GM10266 (cell line): ENCODE results near the gene NCAPG2.

Source experiments
- DNase-seq: peaks from one replicate; pipeline ENCODE4 v3.0.0; 2012; ENCODE audit errors: extremely low spot score
- CTCF ChIP-seq: IDR thresholded peaks from 2 replicates; pipeline ENCODE4 v1.5.1; 2012; ENCODE audit warnings: mild to moderate bottlenecking, low read depth; ENCODE audit not compliant: control insufficient read depth, insufficient read depth; ENCODE audit errors: missing control alignments

The NCAPG2 gene

GRCh38 chr7:158728911-158729645 lies 24.5 kb upstream of the NCAPG2 start:
- no peak for DNase-seq
- TF ChIP-seq CTCF, result no peak

- no peak for DNase-seq
These were observed 23.1 kb upstream of the NCAPG2 start for GRCh38 chr7:158727690-158728089.

GRCh38 chr7:158726277-158726807 lies 21.7 kb upstream of the NCAPG2 start:
- no peak for DNase-seq
- TF ChIP-seq CTCF, result no peak

More at GRCh38 chr7:158727690-158728089, 23.1 kb upstream of the NCAPG2 start:
- no peak for TF ChIP-seq CTCF

GRCh38 chr7:158725506-158725800 lies 20.8 kb upstream of the NCAPG2 start:
- DNase-seq, result no peak
- no peak for TF ChIP-seq CTCF

GRCh38 chr7:158724658-158725505 lies 20.3 kb upstream of the NCAPG2 start:
- no peak for DNase-seq
- no peak for TF ChIP-seq CTCF

GRCh38 chr7:158723714-158724385 lies 19.2 kb upstream of the NCAPG2 start:
- no peak for TF ChIP-seq CTCF

More at GRCh38 chr7:158723714-158724385, 19.2 kb upstream of the NCAPG2 start:
- no peak for DNase-seq
